Measurements from ENCODE around the gene FCSK.

Gene FCSK

DNA sequence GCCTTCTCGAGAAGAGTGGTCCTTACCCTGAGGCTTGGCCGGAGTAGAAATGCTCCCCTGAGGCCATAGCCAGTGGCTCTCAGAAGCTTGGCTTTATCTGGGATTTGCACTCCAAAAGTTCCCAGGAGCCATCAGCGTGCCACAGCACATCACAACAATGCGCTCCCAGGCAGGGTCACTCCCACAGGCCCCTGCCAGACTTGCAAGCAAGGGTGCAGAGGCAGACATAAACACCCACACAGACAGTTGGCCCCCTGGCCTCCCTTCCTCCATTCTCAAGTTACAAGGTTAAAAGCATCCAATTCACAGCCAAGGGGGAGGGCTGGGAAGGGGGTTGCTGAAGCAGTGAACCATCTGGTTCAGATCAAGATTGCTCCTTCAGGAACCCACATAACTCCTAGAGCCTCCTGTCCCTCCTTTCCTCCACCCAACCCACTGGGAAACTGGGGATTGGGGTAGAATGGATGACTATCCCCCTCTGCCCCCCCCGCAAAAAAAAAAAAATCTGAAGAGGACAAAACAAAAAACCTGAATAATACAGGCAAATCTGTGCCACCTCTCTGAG, 17.3 kb upstream of the FCSK start:
- Histone ChIP-seq H4K20me1 (ENCODE audit: insufficient read depth, low read length) (peaks cover 7% of the 10 kb centered on the region), H3K27me3 (ENCODE audit: low read depth, low read length) (no peaks in the 10 kb centered on the region), H3K4me3 (ENCODE audit: low read length) (peak overlapping the region; percentile 96), H3K4me1 (ENCODE audit: low read length) (peaks cover 56% of the 10 kb centered on the region), H3K36me3 (replicated peaks; ENCODE audit: low read depth, low read length) (peaks cover 12% of the 10 kb centered on the region), H3K9ac (ENCODE audit: low read length) (peak overlapping the region; percentile 95), H3K4me2 (ENCODE audit: low read length) (peak overlapping the region; percentile 99), H3K9me3 (ENCODE audit: insufficient read depth, low read length) (no peaks in the 10 kb centered on the region), H2AFZ (ENCODE audit: low read depth, low read length) (no peak overlapping the region), H3K27ac (ENCODE audit: low read length) (peak overlapping the region; percentile 73), H3K79me2 (ENCODE audit: low read length) (peaks cover 64% of the 10 kb centered on the region)
- TF ChIP-seq, protein P1, sequence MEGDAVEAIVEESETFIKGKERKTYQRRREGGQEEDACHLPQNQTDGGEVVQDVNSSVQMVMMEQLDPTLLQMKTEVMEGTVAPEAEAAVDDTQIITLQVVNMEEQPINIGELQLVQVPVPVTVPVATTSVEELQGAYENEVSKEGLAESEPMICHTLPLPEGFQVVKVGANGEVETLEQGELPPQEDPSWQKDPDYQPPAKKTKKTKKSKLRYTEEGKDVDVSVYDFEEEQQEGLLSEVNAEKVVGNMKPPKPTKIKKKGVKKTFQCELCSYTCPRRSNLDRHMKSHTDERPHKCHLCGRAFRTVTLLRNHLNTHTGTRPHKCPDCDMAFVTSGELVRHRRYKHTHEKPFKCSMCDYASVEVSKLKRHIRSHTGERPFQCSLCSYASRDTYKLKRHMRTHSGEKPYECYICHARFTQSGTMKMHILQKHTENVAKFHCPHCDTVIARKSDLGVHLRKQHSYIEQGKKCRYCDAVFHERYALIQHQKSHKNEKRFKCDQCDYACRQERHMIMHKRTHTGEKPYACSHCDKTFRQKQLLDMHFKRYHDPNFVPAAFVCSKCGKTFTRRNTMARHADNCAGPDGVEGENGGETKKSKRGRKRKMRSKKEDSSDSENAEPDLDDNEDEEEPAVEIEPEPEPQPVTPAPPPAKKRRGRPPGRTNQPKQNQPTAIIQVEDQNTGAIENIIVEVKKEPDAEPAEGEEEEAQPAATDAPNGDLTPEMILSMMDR (IDR thresholded peaks at IDR 0.05; ENCODE audit: low read depth, low read length) = no peak
- no peak for TF ChIP-seq EZH2phosphoT487 (IDR thresholded peaks at IDR 0.05; ENCODE audit: low read depth)

- Histone ChIP-seq H4K20me1 (ENCODE audit: insufficient read depth, low read length) (peaks cover 7% of the 10 kb centered on the region), H3K4me2 (ENCODE audit: low read length) (peak overlapping the region; percentile 99)
These were observed 16.5 kb upstream of the FCSK start for GRCh38 chr16:70437582-70438557.

DNA sequence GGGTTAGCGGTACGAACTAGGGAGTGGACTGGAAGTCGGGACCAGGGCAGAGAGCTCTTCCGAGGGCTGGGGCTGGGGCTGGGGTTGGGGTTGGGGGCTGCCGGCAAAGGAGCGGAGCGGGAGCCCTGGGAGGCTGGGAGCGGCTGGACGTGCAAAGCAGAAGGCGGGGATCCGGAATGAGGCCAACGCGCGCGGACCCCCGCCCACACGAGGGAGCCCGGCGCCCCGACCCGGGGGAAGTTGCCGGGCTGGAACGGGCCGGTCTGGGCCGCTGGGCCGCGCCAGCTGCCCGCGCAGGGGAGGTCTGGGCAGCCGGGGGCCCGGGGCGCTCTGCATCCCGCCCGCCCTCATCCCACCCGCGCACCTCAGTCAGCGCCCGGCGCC, 15.8 kb upstream of the FCSK start:
- peak overlapping the region; percentile 99 for H3K4me2 ChIP-seq (ENCODE audit: low read length)
- no peaks in the 10 kb centered on the region for H3K27me3 ChIP-seq (ENCODE audit: low read depth, low read length)
- H3K4me3 ChIP-seq (ENCODE audit: low read length) = peak overlapping the region; percentile 96
- H3K36me3 ChIP-seq (replicated peaks; ENCODE audit: low read depth, low read length) = peaks cover 12% of the 10 kb centered on the region
- TF ChIP-seq, protein P1 (IDR thresholded peaks at IDR 0.05; ENCODE audit: low read depth, low read length) = no peak
- no peak for TF ChIP-seq EZH2phosphoT487 (IDR thresholded peaks at IDR 0.05; ENCODE audit: low read depth)
- H3K9ac ChIP-seq (ENCODE audit: low read length) = peak overlapping the region; percentile 95
- H4K20me1 ChIP-seq (ENCODE audit: insufficient read depth, low read length) = peaks cover 7% of the 10 kb centered on the region
- H3K27ac ChIP-seq (ENCODE audit: low read length) = peak overlapping the region; percentile 73
- H3K4me1 ChIP-seq (ENCODE audit: low read length) = peaks cover 41% of the 10 kb centered on the region
- H2AFZ ChIP-seq (ENCODE audit: low read depth, low read length) = no peak overlapping the region
- H3K79me2 ChIP-seq (ENCODE audit: low read length) = peaks cover 51% of the 10 kb centered on the region
- H3K9me3 ChIP-seq (ENCODE audit: insufficient read depth, low read length) = no peaks in the 10 kb centered on the region

More at GRCh38 chr16:70437582-70438557, 16.5 kb upstream of the FCSK start:
- no peak for TF ChIP-seq EZH2phosphoT487 (IDR thresholded peaks at IDR 0.05; ENCODE audit: low read depth)
- TF ChIP-seq, protein P1 (IDR thresholded peaks at IDR 0.05; ENCODE audit: low read depth, low read length) = no peak
- Histone ChIP-seq H3K79me2 (ENCODE audit: low read length) (peaks cover 58% of the 10 kb centered on the region), H3K4me1 (ENCODE audit: low read length) (peaks cover 48% of the 10 kb centered on the region), H2AFZ (ENCODE audit: low read depth, low read length) (no peak overlapping the region), H3K9ac (ENCODE audit: low read length) (peak overlapping the region; percentile 95), H3K27ac (ENCODE audit: low read length) (peak overlapping the region; percentile 73), H3K36me3 (replicated peaks; ENCODE audit: low read depth, low read length) (peaks cover 12% of the 10 kb centered on the region), H3K9me3 (ENCODE audit: insufficient read depth, low read length) (no peaks in the 10 kb centered on the region), H3K4me3 (ENCODE audit: low read length) (peak overlapping the region; percentile 96), H3K27me3 (ENCODE audit: low read depth, low read length) (no peaks in the 10 kb centered on the region)

Data from OCI-LY3 (cell line).